GM12801 (cell line): ENCODE data around the gene TMEM259.

Experiments used
- CTCF ChIP-seq: IDR thresholded peaks from one replicate; pipeline ENCODE4 v1.5.1; 2011; ENCODE audit warnings: control low read depth; ENCODE audit not compliant: insufficient read length; ENCODE audit errors: extremely low read depth

The TMEM259 gene

GRCh38 chr19:964116-964520 is 56.8 kb downstream of the TMEM259 start:
- no peak for TF ChIP-seq CTCF

GRCh38 chr19:963486-963951 is 57.4 kb downstream of the TMEM259 start:
- no peak for TF ChIP-seq CTCF

- no peak for TF ChIP-seq CTCF
Observed at GRCh38 chr19:962683-963400, 58.1 kb downstream of the TMEM259 start.

GRCh38 chr19:961866-962620 is 58.9 kb downstream of the TMEM259 start:
- no peak for TF ChIP-seq CTCF

GRCh38 chr19:960601-960938 is 60.4 kb downstream of the TMEM259 start:
- TF ChIP-seq CTCF: no peak

GRCh38 chr19:960020-960419 is 60.9 kb downstream of the TMEM259 start:
- TF ChIP-seq CTCF: no peak
